ENCODE results near the gene CYGB.
"Not testable (repeated sequence)": the region's sequence is repeated elsewhere in the genome, so short reads cannot be mapped to it uniquely, and the experiment has no call there.

Gene CYGB

GRCh38 chr17:76524598-76525512, 12.7 kb downstream of the CYGB start:
- no peak for DNase-seq (ENCODE audit: low read depth)
- TF ChIP-seq, protein P1, sequence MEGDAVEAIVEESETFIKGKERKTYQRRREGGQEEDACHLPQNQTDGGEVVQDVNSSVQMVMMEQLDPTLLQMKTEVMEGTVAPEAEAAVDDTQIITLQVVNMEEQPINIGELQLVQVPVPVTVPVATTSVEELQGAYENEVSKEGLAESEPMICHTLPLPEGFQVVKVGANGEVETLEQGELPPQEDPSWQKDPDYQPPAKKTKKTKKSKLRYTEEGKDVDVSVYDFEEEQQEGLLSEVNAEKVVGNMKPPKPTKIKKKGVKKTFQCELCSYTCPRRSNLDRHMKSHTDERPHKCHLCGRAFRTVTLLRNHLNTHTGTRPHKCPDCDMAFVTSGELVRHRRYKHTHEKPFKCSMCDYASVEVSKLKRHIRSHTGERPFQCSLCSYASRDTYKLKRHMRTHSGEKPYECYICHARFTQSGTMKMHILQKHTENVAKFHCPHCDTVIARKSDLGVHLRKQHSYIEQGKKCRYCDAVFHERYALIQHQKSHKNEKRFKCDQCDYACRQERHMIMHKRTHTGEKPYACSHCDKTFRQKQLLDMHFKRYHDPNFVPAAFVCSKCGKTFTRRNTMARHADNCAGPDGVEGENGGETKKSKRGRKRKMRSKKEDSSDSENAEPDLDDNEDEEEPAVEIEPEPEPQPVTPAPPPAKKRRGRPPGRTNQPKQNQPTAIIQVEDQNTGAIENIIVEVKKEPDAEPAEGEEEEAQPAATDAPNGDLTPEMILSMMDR (conservative IDR thresholded peaks at IDR 0.05; ENCODE audit: low read depth, low read length) = no peak
- H3K4me3 ChIP-seq (ENCODE audit: low read length) = no peak overlapping the region

DNA sequence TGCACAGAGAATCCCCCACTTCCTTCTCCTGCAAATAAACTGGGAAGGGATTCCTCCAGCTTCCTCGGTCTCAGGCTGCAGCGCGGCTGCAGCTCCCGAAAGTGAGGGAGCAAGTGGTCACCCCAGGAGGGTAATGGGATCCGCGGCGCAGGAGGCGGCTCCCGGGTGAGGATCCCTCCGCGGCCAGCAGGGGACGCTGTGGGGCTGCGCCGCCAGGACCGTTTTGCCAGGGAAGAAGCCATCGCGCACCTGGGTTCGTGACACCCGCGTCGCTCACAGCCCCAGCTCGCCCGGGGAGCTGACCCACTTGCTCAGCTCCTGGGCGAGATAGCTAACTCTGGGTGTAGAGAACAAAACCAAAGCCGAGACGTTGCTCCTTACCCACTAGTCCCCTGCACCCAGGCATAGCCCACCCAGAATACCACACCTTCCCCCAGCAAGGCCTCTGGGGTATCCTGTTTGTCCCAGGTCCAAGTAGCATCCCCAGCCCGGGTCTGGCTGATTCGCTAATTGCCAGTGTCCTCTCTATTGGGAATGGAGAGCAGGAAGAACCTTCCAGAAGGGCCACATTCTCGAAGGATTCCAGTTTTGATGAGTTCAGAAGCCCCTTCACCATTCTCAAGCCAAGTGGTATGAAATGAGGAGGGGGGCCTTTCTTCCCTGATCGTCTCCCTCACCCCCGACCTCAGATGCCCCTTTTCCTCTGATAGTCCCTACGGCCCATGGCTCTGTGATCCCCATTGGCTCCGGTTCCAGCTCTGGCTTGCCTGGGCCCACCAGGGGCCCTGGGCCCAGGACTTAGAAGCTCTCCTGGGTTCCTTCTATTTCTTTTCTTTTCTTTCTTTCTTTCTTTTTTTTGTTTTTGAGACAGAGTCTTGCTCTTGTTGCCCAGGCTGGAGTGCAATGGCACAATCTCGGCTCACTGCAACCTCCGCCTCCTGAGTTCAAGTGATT, 14.1 kb downstream of the CYGB start:
- DNase-seq (ENCODE audit: low read depth) = no peak
- H3K4me3 ChIP-seq (ENCODE audit: low read length) = no peak overlapping the region
- TF ChIP-seq, protein P1 (conservative IDR thresholded peaks at IDR 0.05; ENCODE audit: low read depth, low read length) = peak; percentile 100

- not testable (repeated sequence) for H3K4me3 ChIP-seq (ENCODE audit: low read length); DNase-seq (ENCODE audit: low read depth)
These were observed 15.8 kb downstream of the CYGB start for GRCh38 chr17:76521683-76522082.

- TF ChIP-seq, protein P1 (conservative IDR thresholded peaks at IDR 0.05; ENCODE audit: low read depth, low read length) = no peak
- H3K4me3 ChIP-seq (ENCODE audit: low read length) = no peak overlapping the region
- DNase-seq (ENCODE audit: low read depth) = no peak
These were observed 16.2 kb downstream of the CYGB start for GRCh38 chr17:76521262-76521661.

- no peak for DNase-seq (ENCODE audit: low read depth)
- TF ChIP-seq, protein P1 (conservative IDR thresholded peaks at IDR 0.05; ENCODE audit: low read depth, low read length) = no peak
- H3K4me3 ChIP-seq (ENCODE audit: low read length) = no peak overlapping the region
These were observed 18.2 kb downstream of the CYGB start for GRCh38 chr17:76519048-76519966.

GRCh38 chr17:76517638-76518038, 19.9 kb downstream of the CYGB start:
- no peak for DNase-seq (ENCODE audit: low read depth)
- TF ChIP-seq, protein P1 (conservative IDR thresholded peaks at IDR 0.05; ENCODE audit: low read depth, low read length) = peak; percentile 38
- H3K4me3 ChIP-seq (ENCODE audit: low read length) = no peak overlapping the region
